ENCODE measurements around the gene AKR7A3. TPM values are rescaled to one million over a fixed set of nuclear protein-coding genes. Genes with fewer than 3 reads are reported as not detected.

The AKR7A3 gene
- polyA plus RNA-seq = not detected in 2 replicates

GRCh38 chr1:19288324-19289241 is at the start of gene AKR7A3:
AKR7A3 (minus strand) TSS chr1:19288770; CDS start chr1:19288709, 61 bp downstream.

GRCh38 chr1:19311931-19312781 is 23.6 kb upstream of the AKR7A3 start, which contains the start of the genes AKR7A2 and SLC66A1:
AKR7A2 (minus strand) TSS chr1:19312144; CDS start chr1:19312124, 20 bp downstream.
SLC66A1 (plus strand) TSS chr1:19312326; CDS start chr1:19317678, 5,352 bp downstream.

GRCh38 chr1:19251305-19252196 is 37.0 kb downstream of the AKR7A3 start, which contains the start of the genes EMC1 and MRTO4:
EMC1 (minus strand) TSS chr1:19251524; CDS start chr1:19251509, 15 bp downstream.
MRTO4 (plus strand) TSS chr1:19251805; CDS start chr1:19251836, 31 bp downstream.

Other genes with a start within 250 kb of the AKR7A3 start
- 87.9 and 107 TPM in 2 replicates for gene UBR4, start 78.5 kb downstream of the AKR7A3 start, polyA plus RNA-seq
- 14.3 and 18.8 TPM in 2 replicates for gene EMC1, start 37.2 kb downstream of the AKR7A3 start, polyA plus RNA-seq
- 22.3 and 26.8 TPM in 2 replicates for gene MRTO4, start 37.0 kb downstream of the AKR7A3 start, polyA plus RNA-seq
- 3.7 and 11.6 TPM in 2 replicates for gene AKR7A2, start 23.4 kb upstream of the AKR7A3 start, polyA plus RNA-seq
- 2.2 and 7.9 TPM in 2 replicates for gene SLC66A1, start 23.6 kb upstream of the AKR7A3 start, polyA plus RNA-seq
- 68.8 and 103 TPM in 2 replicates for gene CAPZB, start 196.8 kb upstream of the AKR7A3 start, polyA plus RNA-seq